Motor neuron (in vitro differentiated cells): ENCODE results near the gene AGMO. TPM values are rescaled to one million over a fixed set of nuclear protein-coding genes. Genes with fewer than 3 reads are reported as not detected.
A peak's percentile ranks its signal among the peaks of the same experiment; 100 is the strongest.

ENCODE experiments used
- ATAC-seq, 8 experiments: fragments of 200-7000 bp; cut with Tn5 transposase; replicated peaks in 6 of 8; 2 replicates each; pipeline ENCODE4 v1.8.0; 2021; ENCODE audit warnings: mild to moderate bottlenecking in 8 of 8, moderate library complexity in 8 of 8
- H3K27ac ChIP-seq, 2 donors: fragments of 250-450 bp; sonication (Bioruptor Pico); 2 replicates each; pipeline ENCODE4 v1.9.0; 2021; ENCODE audit warnings: antibody characterized with exemption in 2 of 2, mild to moderate bottlenecking in 2 of 2, moderate library complexity in 1 of 2
- H3K4me1 ChIP-seq, 2 donors: fragments of 250-450 bp; sonication (Bioruptor Pico); replicated peaks in 1 of 2; 2 replicates each; pipeline ENCODE4 v1.6.1; 2021; ENCODE audit warnings: antibody characterized with exemption in 2 of 2, mild to moderate bottlenecking in 2 of 2, moderate library complexity in 1 of 2
- H3K4me3 ChIP-seq, 5 donors: fragments of 250-450 bp; sonication (Bioruptor Pico); 2 replicates each; pipeline ENCODE4 v1.9.0; 2021; ENCODE audit warnings: antibody characterized with exemption in 5 of 5, mild to moderate bottlenecking in 5 of 5, moderate library complexity in 4 of 5
- WGBS, 10 experiments: fragments of 450-650 bp; shearing (Covaris generic); methylation state at CpG; one replicate each; pipeline ENCODE4 v1.0.0; 2022; 5-methylcytosine and 5-hydroxymethylcytosine counted together
- in situ Hi-C, 9 experiments: fragments of 400-800 bp; cut with MboI; loops; one replicate each; pipeline ENCODE4 v1.15.0; 2021; ENCODE audit warnings: low sequenced_read_pairs in 9 of 9, low pct_unique_long_range_greater_than_20kb in 2 of 9; ENCODE audit not compliant: unreplicated experiment in 9 of 9
- total RNA-seq, 8 experiments: library from RNA; unstranded; fragments of 300-600 nt; gene quantifications; 2 replicates each; pipeline versions ENCODE4 v1.2.3 to v1.2.4, GENCODE V29; 2022

The AGMO gene
- total RNA-seq, 8 experiments from 2014 or later, result 0.13 to 8.9 (median 0.50) TPM; not detected in 2

GRCh38 chr7:15341817-15342216 lies 220.0 kb downstream of the AGMO start:
- in situ Hi-C loops, result loop anchor here in 2 of 9 experiments (25.0 kb wide), 2 partner anchors 170 to 720 kb away; no protein-coding TSS in a partner anchor

GRCh38 chr7:15336146-15336545 lies 225.7 kb downstream of the AGMO start:
- H3K4me1 ChIP-seq, result peaks cover 0 to 8% of the 10 kb centered on the region in 2 donors
- in situ Hi-C loops, result loop anchor here in 2 of 9 experiments (25.0 kb wide), 2 partner anchors 176 to 726 kb away; no protein-coding TSS in a partner anchor
- 50 to 100% (median 86%) methylated on average over 1 of the region's 1 CpG; no CpG with 5 or more reads in 1 of the 10 experiments for WGBS, 10 experiments
- ATAC-seq, result no peak
- H3K27ac ChIP-seq, result no peak overlapping the region
- H3K4me3 ChIP-seq, result no peak overlapping the region

More at GRCh38 chr7:15341817-15342216, 220.0 kb downstream of the AGMO start:
- no peak overlapping the region for H3K4me3 ChIP-seq
- peak in 2 of 8 experiments; percentile 45 to 94 for ATAC-seq
- no peaks in the 10 kb centered on the region for H3K4me1 ChIP-seq
- 20 to 100% (median 85%) methylated on average over 1 to 3 of the region's 4 CpGs; no CpG with 5 or more reads in 2 of the 10 experiments for WGBS, 10 experiments
- H3K27ac ChIP-seq, result no peak overlapping the region

- in situ Hi-C loops, result loop anchor here in 2 of 9 experiments (25.0 kb wide), 2 partner anchors 177 to 727 kb away; no protein-coding TSS in a partner anchor
- WGBS, 10 experiments, result 0 to 100% (median 91%) methylated on average over 1 to 6 of the region's 6 CpGs
- Histone ChIP-seq H3K4me3 (no peak overlapping the region), H3K27ac (no peak overlapping the region), H3K4me1 (peaks cover 0 to 8% of the 10 kb centered on the region in 2 donors)
- ATAC-seq, result no peak
These were observed 226.4 kb downstream of the AGMO start for GRCh38 chr7:15335390-15335789.

- Histone ChIP-seq H3K4me1 (peaks cover 0 to 8% of the 10 kb centered on the region in 2 donors), H3K27ac (no peak overlapping the region), H3K4me3 (no peak overlapping the region)
- in situ Hi-C loops, result loop anchor here in 2 of 9 experiments (25.0 kb wide), 2 partner anchors 178 to 728 kb away; no protein-coding TSS in a partner anchor
- ATAC-seq, result peak in 5 of 8 experiments; percentile 47 to 84 (median 61)
- 33 to 100% (median 64%) methylated on average over 1 to 6 of the region's 6 CpGs; no CpG with 5 or more reads in 1 of the 10 experiments for WGBS, 10 experiments
These were observed 227.1 kb downstream of the AGMO start for GRCh38 chr7:15334536-15335263.

GRCh38 chr7:15332956-15333355 lies 228.9 kb downstream of the AGMO start:
- no peak for ATAC-seq

GRCh38 chr7:15330943-15331342 lies 230.9 kb downstream of the AGMO start:
- 27 to 86% (median 56%) methylated on average over 1 to 2 of the region's 2 CpGs; no CpG with 5 or more reads in 2 of the 10 experiments for WGBS, 10 experiments
- no peak overlapping the region for H3K27ac ChIP-seq
- in situ Hi-C loops, result loop anchor here in 2 of 9 experiments (25.0 kb wide), 2 partner anchors 181 to 731 kb away; no protein-coding TSS in a partner anchor
- peaks cover 0 to 8% of the 10 kb centered on the region in 2 donors for H3K4me1 ChIP-seq
- H3K4me3 ChIP-seq, result no peak overlapping the region
- ATAC-seq, result no peak

More at GRCh38 chr7:15332956-15333355, 228.9 kb downstream of the AGMO start:
- 55 to 100% (median 80%) methylated on average over 2 of the region's 2 CpGs for WGBS, 10 experiments
- no peak overlapping the region for H3K27ac ChIP-seq
- no peak overlapping the region for H3K4me3 ChIP-seq
- in situ Hi-C loops, result loop anchor here in 2 of 9 experiments (25.0 kb wide), 2 partner anchors 179 to 729 kb away; no protein-coding TSS in a partner anchor
- peaks cover 0 to 8% of the 10 kb centered on the region in 2 donors for H3K4me1 ChIP-seq

- in situ Hi-C loops, result loop anchor here in 2 of 9 experiments (25.0 kb wide), 2 partner anchors 185 to 735 kb away; no protein-coding TSS in a partner anchor
- Histone ChIP-seq H3K27ac (no peak overlapping the region), H3K4me1 (no peaks in the 10 kb centered on the region), H3K4me3 (no peak overlapping the region)
- 52 to 100% (median 88%) methylated on average over 1 to 4 of the region's 4 CpGs for WGBS, 10 experiments
- no peak for ATAC-seq
These were observed 234.8 kb downstream of the AGMO start for GRCh38 chr7:15327001-15327400.

GRCh38 chr7:15326044-15326644 lies 235.7 kb downstream of the AGMO start:
- Histone ChIP-seq H3K4me3 (no peak overlapping the region), H3K4me1 (no peaks in the 10 kb centered on the region), H3K27ac (no peak overlapping the region)
- peak in 1 of 8 experiments; percentile 56 for ATAC-seq
- WGBS, 10 experiments, result 50 to 100% (median 74%) methylated on average over 1 to 3 of the region's 3 CpGs
- in situ Hi-C loops, result loop anchor here in 2 of 9 experiments (25.0 kb wide), 2 partner anchors 186 to 736 kb away; no protein-coding TSS in a partner anchor

GRCh38 chr7:15323550-15323949 lies 238.3 kb downstream of the AGMO start:
- WGBS, 10 experiments, result 0 to 100% (median 84%) methylated on average over 1 to 6 of the region's 6 CpGs
- in situ Hi-C loops, result loop anchor here in 5 of 9 experiments (25.0 kb wide), 5 partner anchors 239 to 764 kb away; partner anchors contain the start of gene AGMO (in 1 of the 5)
- Histone ChIP-seq H3K4me3 (no peak overlapping the region), H3K27ac (no peak overlapping the region), H3K4me1 (no peaks in the 10 kb centered on the region)
- ATAC-seq, result no peak

GRCh38 chr7:15317215-15317614 lies 244.6 kb downstream of the AGMO start:
- no peak for ATAC-seq
- no peak overlapping the region for H3K27ac ChIP-seq
- no peak overlapping the region for H3K4me3 ChIP-seq
- H3K4me1 ChIP-seq, result no peaks in the 10 kb centered on the region
- in situ Hi-C loops, result loop anchor here in 5 of 9 experiments (25.0 kb wide), 5 partner anchors 245 to 770 kb away; partner anchors contain the start of gene AGMO (in 1 of the 5)
- 65 to 100% (median 88%) methylated on average over 2 to 4 of the region's 4 CpGs; no CpG with 5 or more reads in 1 of the 10 experiments for WGBS, 10 experiments

GRCh38 chr7:15315678-15316077 lies 246.1 kb downstream of the AGMO start:
- 29 to 100% (median 89%) methylated on average over 1 of the region's 1 CpG; no CpG with 5 or more reads in 4 of the 10 experiments for WGBS, 10 experiments
- Histone ChIP-seq H3K4me3 (no peak overlapping the region), H3K27ac (no peak overlapping the region), H3K4me1 (no peaks in the 10 kb centered on the region)
- in situ Hi-C loops, result loop anchor here in 5 of 9 experiments (25.0 kb wide), 5 partner anchors 247 to 772 kb away; partner anchors contain the start of gene AGMO (in 1 of the 5)
- ATAC-seq, result no peak

- no peaks in the 10 kb centered on the region for H3K4me1 ChIP-seq
- in situ Hi-C loops, result loop anchor here in 5 of 9 experiments (25.0 kb wide), 5 partner anchors 247 to 772 kb away; partner anchors contain the start of gene AGMO (in 1 of the 5)
- H3K4me3 ChIP-seq, result no peak overlapping the region
- no peak for ATAC-seq
- WGBS, 10 experiments, result 92 to 100% (median 97%) methylated on average over 1 to 5 of the region's 5 CpGs; no CpG with 5 or more reads in 2 of the 10 experiments
- no peak overlapping the region for H3K27ac ChIP-seq
These were observed 246.9 kb downstream of the AGMO start for GRCh38 chr7:15314922-15315321.
